Activated T-helper 9 cell treated with anti-CD3 and anti-CD28 coated beads, Interleukin-2, amount 50 U/mL, for 16 hours (primary cell): ENCODE measurements around the gene PLK3.
"Not testable (repeated sequence)": the region's sequence is repeated elsewhere in the genome, so short reads cannot be mapped to it uniquely, and the experiment has no call there.

Source experiments
- DNase-seq: peaks from one replicate; pipeline ENCODE4 v3.0.0-alpha.2; 2020; ENCODE audit warnings: low read depth

Gene PLK3

DNA sequence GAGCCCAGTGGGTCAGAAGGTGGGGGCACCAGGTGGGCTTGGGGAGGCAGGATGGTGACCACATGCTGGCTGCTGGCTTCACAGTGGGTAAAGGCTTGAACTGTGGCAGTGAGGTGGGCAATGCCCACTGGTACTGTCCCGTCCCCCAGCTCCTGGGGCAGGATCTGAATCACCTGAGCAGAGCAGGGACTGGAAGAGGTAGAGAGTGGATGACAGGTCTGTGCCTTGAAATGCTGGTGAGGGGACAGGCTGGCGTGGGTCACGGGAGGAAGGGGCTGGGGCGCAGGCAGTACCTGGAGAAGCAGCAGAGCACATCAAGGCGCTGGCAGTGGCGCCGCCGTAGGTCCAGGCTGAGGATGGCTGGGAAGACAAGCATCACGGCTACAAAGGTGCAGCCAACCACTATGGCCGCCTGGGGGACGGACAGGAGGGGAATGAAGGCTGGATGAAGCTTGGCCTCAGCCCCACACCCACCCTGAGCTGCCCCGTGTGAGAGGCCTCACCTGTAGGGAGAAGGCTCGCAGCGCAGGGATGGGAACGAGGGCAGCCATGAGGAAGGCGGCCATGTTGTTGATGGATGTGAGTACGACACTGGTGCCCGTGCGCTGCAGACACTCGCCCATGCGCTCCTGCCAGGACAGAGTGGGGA, 27.9 kb downstream of the PLK3 start:
- no peak for DNase-seq

DNA sequence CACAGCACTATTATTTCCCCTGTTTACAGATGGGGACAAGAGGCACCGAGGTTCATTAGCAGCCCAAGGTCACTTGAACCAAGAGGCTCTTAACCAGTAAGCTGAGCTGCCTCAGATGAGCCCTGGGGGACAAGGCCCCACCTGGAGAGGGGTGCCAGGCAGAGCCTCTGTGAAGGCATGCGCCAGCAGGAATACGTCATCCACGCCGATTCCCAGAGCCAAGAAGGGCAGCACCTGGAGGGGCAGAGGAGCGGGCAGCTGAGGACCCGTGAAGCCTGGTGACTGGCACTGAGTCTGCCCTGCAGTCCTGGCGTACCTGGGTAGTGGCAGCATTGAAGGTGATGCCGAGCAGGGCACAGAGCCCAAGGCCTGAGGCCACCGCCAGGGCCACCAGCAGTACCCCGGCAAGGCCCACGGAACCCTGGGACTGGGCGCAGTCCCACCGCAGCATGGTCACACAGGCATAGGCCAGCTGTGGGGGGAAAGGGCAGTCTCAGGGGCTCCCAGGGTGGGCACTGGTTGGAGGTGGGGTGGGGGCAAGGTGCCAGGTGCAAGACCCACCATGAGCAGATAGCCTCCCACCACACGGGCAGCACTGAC, 28.8 kb downstream of the PLK3 start:
- no peak for DNase-seq

DNA sequence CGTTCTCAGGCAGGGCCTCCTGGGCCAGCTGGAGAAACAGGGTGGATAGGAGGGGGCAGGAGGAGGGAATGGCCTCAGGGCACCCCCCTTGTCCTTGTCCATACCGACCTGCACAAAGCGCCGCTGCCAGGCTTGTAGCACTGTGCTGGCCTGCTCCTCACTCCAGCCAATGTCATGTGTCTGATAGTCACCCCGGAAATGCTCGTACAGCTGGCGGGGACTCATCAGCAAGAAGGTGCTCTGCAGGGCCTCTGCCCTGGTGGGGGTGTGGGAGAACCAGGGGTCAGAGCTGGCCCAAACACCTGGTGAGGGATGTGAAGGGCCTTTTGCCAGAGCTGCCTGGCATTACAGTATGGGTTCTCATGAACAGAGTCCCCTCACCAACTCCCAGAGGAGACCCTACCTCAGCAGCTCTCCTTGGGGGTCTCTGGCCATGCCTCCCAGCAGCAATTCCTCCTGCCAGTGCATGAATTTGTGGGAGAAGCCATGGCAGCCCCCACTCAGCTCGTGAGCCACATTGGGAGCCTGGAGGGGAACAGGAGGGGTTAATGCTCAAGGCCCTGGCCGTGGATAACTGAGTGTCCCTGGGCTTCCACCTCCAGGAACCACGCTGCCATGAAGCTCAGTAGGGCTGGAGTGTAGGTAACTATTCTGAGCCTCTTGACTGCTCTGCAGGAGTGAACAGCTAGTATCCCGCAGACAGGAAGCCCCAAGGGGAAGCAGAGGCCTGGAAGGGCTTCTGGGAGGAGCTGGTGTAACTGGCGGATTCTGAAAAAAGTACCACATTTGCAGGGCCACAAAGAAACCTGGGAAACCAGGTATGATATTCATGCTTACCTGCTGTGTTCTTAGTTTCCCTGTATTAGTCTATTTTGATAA, 29.6 kb downstream of the PLK3 start:
- no peak for DNase-seq

DNA sequence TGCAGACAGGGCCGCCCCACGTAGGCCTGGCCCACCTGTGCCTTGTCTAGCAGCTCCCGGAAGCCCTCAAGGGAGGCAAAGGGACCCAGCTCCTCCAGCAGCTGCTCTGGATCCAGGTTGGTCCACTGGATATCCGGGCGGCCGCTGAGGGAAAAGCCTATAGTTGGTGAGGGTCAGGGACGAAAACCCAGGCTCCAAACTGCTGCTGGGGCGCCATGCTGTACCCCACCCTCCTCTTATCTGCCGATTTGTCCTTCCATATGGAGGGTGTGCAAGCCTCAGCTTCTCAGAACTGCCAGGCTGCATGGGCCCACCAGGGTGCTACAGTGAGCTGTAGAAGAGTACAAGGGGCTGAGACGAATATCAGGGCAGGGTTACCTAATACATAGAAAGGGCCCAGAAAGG, 30.7 kb downstream of the PLK3 start:
- DNase-seq, result no peak

DNA sequence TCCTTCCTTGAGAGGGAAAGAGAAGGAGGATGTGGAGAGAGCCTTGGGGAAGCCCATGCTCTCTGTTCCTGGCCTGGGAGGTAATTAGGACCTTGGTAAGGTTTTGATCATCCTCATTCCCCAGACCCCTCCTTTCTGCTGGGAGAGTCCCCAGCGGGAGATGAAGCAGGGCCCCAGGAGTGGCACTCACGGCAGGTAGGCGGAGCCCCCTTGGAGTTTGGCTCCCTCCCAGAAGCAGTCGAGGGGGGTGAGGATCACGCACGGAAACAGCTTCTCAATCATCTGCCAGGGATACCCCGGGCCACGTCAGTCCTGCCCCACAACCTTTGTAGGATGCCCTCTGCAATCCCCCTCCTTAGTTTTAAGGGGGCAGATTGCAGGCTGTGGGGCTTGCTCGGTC, 31.3 kb downstream of the PLK3 start:
- no peak for DNase-seq

DNA sequence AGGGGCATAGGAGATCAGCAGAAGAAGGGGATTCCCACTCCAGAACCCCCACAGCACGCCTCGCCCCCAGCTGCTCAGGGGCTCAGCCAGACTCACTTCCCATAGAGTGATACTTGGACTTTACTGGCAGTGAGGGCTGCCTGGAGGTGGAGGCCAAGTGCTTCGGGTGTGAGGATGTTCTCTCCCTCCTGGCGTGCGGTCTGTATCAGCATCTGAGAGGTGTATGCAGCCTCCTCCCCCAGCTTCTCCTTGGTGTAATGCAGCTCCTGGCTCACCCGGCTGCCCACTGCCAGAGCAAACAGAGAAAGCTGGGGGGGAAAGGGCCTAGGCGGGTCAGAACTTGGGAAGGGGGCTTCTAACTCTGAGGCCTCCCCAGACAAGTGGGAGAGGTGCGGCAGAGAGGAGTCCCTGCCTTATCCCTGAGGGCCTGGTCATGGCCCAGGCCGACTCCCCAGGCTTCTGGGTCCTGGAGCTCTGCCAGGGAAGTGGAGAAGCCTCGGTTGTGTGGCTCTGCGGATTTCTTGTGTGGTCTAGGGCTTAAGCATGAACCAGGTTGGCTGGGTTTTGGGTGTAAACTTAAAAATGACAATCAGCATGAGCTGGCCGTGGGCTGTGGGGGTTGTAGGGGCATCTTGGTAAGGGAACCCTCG, 32.0 kb downstream of the PLK3 start:
- DNase-seq, result no peak

DNA sequence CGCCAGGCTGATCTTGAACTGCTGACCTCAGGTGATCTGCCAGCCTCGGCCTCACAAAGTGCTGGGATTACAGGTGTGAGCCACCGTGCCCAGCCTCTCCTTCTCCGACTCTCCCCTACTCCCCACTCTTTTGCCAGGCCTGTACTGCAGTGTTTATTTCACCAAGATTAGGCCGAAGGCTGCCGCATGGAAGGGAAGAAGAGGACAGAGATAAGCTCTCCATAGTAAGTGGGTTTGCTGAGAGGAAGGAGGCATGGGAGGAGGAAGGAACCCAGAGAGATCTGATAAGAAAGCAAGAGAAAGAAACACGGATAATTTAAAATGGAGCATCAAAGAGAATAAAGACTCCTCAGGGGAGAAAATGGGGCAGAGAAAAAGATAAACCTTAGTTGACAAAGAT, 34.2 kb downstream of the PLK3 start:
- DNase-seq, result no peak

DNA sequence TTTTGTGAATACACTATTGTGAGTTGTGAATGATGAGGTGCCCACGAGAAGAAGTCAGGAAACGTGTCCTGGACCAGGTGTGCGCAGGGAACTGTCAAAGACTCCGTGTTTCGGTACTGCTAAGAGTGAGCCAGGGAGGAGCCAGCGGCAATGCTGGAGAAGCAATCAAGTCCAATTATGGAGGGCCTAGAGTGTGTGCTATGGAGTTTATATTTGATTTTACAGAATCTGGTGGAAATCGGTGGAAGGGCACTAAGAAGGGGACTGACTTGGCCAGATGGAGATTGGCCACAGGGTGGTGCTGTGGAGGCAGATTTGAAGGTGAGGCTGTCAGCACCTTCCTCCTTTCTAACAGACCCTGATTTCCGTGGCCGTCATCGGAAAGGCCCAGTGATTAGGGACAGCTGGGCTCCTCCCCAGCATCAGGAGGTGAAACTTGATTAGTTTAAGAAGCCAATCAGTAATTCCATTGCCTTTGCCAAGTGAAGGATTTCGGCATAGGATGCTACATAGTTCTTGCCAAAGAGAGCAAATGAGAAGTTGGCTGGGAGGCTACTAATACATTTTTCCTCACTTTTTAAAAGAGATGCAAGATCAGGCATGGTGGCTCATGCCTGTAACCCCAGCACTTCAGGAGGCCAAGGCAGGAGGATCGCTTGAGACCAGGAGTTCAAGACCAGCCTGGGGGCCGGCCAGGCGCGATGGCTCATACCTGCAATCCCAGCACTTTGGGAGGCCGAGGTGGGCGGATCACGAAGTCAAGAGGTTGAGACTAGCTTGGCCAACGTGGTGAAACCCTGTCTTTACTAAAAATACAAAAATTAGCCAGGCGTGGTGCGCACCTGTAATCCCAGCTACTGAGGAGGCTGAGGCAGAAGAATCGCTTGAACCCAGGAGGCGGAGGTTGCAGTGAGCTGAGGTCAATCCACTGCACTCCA, 35.8 kb downstream of the PLK3 start:
- peak; percentile 67 for DNase-seq

DNA sequence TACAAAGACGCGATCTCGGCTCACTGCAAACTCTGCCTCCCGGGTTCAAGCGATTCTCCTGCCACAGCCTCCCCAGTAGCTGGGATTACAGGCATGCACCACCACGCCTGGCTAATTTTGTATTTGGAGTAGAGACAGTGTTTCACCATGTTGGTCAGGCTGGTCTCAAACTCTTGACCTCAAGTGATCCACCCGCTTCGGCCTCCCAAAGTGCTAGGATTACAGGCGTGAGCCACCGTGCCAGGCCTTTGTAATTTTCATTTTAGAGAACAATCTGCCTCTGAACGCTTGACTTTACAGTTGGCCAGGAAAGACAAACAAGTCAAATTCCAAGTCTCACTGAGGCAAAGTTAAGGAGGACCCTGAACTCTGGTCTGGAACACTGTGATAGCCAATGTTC, 38.1 kb downstream of the PLK3 start:
- DNase-seq, result not testable (repeated sequence)

DNA sequence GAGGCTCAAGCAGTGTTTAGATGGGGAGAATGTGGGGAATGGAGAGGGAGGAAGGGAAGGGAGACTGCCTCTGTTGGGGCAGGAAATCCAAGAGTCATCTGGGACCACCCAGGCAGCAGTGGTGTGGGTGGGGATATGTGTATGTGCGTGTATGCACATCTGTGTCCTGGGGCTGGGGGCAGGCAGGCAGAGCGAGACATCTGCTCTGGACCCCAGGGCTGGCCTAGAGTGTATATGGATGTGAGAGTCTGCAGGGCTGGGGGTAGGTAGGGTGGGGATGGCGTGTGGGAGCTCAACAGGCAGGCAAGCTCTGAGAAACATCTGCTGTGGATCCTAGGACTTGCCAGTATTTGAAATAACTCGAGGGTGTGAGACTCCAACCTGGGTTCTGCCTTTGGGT, 39.4 kb downstream of the PLK3 start:
- no peak for DNase-seq

DNA sequence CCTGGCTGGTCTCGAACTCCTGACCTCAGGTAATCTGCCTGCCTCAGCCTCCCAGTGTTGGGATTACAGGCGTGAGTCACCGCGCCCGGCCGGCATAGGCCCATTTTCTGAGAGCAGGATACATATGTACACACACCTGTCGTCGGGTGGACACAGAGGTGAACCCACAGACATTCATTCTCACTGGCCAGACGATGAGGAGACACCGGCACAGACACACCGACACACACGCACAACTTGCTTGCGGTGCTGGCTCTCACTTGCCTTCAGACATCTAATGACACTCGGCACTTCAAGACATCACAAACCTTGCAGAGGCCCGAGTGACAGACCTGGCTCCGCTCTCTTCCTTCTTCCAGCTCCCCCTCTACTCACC, 42.3 kb downstream of the PLK3 start:
- DNase-seq, result no peak

DNA sequence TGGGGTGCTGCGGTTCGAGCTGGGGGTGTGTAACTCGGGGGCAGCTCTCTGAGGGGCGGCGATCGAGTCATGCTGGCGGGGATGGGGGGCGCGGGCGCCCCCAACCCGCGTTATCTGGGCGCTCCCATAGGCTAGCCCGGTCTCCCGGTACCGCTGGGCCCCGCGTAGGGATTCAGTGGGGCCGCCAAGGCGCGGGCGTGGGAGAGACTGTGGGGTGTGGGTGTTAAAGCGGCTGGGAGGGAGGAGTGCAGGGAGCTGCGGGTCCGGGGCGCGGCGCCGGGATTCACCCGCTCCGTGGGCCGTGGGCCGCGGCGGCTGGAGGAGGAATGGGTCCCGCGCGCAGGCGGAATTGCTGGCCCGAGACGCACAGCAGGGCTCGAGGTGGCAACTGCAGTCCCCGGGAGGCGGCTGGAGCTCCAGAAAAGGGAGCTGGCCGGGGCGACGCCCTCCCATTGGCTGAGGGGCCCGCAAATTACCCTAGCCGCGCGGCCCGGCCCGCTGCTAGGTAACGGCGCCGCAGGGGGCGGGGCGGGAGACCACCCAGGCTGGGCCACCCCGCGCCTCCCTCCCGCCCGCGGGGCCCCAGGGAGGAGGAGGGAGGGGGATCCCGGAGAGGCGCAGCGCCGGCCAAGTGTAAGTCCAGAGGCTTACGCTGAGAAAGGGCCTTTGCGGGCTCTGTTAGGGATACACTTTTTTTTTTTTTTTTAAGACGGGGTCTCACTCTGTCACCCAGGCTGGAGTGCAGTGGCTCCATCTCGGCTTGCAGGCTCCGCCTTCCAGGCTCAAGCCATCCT, 42.9 kb downstream of the PLK3 start, which contains the start of gene PTCH2:
Gene PTCH2 (minus strand): TSS at position 392 of the 794 bp plus-strand sequence. CDS start 321 bp downstream, at position 71.
- no peak for DNase-seq

DNA sequence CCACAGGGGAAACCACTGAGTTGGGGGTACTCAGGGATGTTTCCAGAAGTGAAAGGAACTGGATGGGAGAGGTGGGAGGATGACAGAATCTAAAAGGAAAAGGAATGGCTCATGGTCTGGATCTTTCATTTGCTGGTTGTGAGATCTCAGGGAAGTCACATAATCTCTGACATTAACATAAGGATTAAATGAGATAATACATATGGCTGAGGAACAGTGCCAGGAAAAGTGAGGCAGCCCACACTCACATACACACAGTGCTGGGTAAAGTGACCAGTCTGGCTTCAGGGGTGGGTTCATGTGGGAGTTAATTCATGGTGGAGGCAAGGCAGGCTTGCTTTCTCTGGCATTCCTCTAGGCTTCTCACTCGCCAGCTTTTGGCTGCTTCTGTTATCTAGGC, 46.8 kb downstream of the PLK3 start:
- no peak for DNase-seq

DNA sequence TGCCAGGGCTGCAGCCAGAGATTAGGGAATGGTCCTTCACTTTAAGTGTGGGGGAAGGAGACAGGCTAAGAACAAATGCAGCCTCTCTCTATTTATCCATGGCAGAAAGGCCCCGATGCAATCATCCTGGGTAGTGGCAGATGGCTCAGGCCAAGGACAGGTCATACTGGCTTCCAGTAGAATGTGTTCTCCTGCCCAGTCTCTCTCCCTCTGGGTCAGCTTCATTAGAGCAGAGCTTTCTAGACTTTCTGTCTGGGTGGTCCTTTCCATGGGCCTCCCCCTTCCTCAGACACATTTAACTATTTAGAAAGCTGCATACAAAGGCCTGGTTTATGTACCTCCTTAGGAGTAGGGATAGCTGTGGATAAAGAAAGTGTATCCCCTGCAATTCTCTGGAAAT, 47.7 kb downstream of the PLK3 start:
- DNase-seq, result no peak

DNA sequence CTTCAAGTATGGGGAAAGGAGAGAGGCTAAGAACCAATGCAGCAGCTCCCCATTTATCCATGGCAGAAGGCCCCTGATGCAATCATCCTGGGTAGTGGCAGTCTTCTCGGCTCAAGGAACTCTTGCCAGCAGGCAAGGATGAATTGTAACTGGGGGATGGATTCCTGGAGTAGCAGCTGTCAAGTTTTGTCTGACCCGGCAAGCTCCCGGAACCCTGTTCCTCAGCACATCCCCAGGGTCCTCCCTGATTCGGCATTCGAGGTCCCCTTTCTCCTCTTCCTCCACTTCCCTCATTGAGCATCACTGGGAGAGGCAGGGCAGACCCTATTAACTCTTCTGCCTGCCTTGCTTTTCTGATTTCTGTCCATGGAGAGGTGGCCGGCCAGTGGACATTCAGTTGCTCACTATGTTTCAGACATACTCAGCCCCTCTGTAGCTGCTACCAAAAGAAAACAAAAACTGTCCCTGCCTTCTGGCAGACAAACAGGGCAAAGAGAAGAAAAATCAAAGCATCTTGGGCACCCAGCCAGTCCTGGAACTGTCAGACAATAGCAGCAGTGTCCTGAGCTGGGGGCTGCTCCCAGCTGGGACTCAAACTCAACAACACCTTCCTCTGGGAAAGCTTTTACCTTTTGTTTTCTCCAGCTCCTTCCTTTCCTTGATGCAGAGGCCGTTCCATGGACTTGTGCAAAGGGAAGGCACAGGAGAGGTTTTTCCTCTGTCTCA, 48.4 kb downstream of the PLK3 start:
- DNase-seq, result no peak

DNA sequence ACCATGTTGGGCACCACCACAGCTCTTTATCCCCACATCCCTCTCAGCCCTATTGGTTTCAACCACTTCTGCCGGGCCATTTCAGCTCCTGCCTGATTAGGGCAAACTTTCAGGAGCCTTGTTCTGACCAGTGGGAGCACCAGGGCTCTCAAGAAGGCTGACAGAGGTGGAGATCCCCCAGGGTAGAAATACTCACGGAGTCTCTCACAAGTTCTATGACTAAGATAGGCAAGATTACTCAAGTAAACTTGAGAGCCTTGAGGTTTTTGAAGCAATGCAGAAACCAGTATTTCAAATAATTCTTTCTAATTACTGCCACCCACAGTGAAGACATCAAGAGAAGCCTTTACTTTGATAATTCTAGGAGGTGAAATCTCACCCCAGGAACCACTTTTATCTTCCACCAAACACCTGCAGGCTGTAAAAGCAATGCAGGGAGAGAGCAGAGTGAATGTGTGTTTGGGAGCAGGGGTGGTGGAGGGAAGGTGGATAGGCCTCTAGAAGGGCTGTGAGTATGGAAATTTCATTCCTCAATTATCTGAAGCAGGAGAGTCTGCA, 49.5 kb downstream of the PLK3 start:
- DNase-seq, result no peak

DNA sequence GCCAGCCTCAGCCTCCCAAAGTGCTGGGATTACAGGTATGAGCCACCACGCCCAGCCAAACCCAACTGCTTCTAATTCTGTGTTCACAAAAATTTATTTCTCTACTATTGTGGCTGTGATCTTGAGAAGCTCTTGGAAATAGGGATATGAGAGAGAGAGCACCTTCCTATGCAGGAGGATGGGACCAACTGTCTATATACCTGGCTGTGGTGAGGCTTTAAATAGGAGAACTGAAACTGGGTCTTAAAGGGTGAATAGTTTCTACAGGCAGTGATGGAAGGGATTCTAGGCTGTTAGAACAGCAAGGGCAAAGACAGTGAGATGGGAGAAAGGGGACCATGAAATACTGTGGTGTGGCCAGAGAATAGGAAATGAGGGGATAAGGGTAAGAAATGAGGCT, 51.1 kb downstream of the PLK3 start:
- no peak for DNase-seq

DNA sequence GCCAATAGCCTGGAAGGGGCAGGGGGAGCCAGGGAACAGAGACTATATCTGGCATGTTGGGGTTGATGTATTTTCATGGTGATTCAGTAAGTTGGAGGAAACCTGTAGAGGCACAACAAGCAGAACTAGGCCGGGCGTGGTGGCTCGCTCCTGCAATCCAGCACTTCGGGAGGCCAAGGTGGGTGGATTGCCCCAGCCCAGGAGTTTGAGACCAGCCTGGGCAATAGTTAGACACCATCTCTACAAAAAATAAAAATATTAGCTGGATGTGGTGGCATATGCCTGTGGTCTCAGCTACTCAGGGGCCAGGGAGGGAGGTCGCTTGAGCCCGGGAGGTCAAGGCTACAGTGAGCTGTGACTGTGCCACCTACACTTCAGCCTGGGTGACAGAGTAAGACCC, 53.0 kb downstream of the PLK3 start:
- DNase-seq, result no peak

DNA sequence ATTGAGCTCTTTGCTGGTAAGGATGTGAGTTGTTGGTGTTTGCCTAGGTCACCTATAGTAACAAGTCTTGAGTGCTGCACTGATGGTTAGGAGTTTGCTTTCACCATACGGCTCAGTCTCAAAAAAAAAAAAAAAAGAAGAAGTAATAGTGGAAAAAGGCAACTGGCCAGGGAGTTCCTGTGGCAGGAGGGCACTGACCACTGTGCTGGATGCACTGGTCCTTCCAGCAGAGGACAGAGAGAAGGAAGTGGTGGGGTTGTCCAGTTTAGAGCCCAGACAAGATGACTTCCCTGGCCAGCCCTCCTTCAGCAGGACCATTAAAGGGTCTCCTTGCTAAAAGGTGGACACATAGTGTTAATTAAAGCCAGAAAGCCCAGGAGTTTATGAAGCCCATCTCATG, 54.8 kb downstream of the PLK3 start:
- DNase-seq, result no peak
